NCI-H82 treated with DMSO at 0.1 percent for 48 hours (cell line): ENCODE measurements around the gene CAMK2A.

Experiments used
- DNase-seq: peaks from one replicate; lab custom pipeline; 2025; ENCODE audit not compliant: unreplicated experiment; lab: John Stamatoyannopoulos, UW

The CAMK2A gene

GRCh38 chr5:150174285-150174684 lies 115.3 kb downstream of the CAMK2A start:
- no peak for DNase-seq

- DNase-seq: no peak
These were observed 116.4 kb downstream of the CAMK2A start for GRCh38 chr5:150173161-150173560.

- no peak for DNase-seq
These were observed 117.0 kb downstream of the CAMK2A start for GRCh38 chr5:150172556-150172955.

- DNase-seq: no peak
These were observed 117.4 kb downstream of the CAMK2A start for GRCh38 chr5:150172145-150172544.
